Measurements from ENCODE around the gene EFL1. TPM values are rescaled to one million over a fixed set of nuclear protein-coding genes. Genes with fewer than 3 reads are reported as not detected.
A peak's percentile ranks its signal among the peaks of the same experiment; 100 is the strongest.
"Not testable (repeated sequence)": the region's sequence is repeated elsewhere in the genome, so short reads cannot be mapped to it uniquely, and the experiment has no call there.

EFL1 gene
- total RNA-seq, 2 experiments from 2014 or later, result 25.1 to 25.7 TPM

DNA sequence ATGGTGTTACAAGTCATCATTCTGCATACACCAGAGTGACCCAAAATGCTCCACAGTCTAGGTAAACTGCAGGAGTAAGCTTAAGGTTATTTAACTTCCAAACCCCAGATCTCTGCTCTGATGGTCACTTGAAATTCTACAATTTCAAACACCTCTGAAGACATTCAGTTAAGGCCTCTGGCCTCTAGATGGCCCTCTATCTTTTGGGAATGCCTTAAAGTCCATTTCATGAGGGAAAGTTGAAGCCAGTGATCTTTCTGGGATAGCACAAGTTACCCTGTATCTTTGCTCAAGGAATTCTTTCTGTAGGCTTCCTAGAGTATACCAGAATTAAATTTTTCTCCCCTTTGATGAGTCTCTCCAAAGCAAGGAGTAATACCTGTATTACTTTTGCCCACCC lies 18.7 kb upstream of the EFL1 start:
- H3K4me1 ChIP-seq (ENCODE audit: insufficient read depth, low read length, poor library complexity, severe bottlenecking); H3K4me2 ChIP-seq (ENCODE audit: low read length); H2AFZ ChIP-seq (ENCODE audit: low read length); BruUV-seq (replicated peaks); H3K27ac ChIP-seq (ENCODE audit: low read depth, low read length, poor library complexity, severe bottlenecking); intact Hi-C loops (cut with micrococcal nuclease; ENCODE audit: unreplicated experiment); H3K36me3 ChIP-seq (ENCODE audit: insufficient read depth, low read length); DNase-seq (ENCODE audit: low spot score); H3K9me3 ChIP-seq (ENCODE audit: low read length); H3K9me2 ChIP-seq (ENCODE audit: insufficient read depth, low read length); H3K4me3 ChIP-seq (ENCODE audit: low read depth, low read length, poor library complexity, severe bottlenecking); H3K79me2 ChIP-seq (ENCODE audit: insufficient read depth, low read depth, low read length); H4K20me1 ChIP-seq (ENCODE audit: insufficient read depth, low read length): not testable (repeated sequence)
- ChIA-PET POLR2A (interaction anchor here (0.6 to 1.5 kb wide), 2 partner anchors 14 to 140 kb away, joined by 3 to 4 read pairs; no protein-coding TSS in a partner anchor), CTCF (ENCODE audit: unreplicated experiment) (interaction anchor here (1.3 kb wide), 1 partner anchor 13 kb away, joined by 3 read pairs; no protein-coding TSS in a partner anchor)
- TF ChIP-seq, protein P1, sequence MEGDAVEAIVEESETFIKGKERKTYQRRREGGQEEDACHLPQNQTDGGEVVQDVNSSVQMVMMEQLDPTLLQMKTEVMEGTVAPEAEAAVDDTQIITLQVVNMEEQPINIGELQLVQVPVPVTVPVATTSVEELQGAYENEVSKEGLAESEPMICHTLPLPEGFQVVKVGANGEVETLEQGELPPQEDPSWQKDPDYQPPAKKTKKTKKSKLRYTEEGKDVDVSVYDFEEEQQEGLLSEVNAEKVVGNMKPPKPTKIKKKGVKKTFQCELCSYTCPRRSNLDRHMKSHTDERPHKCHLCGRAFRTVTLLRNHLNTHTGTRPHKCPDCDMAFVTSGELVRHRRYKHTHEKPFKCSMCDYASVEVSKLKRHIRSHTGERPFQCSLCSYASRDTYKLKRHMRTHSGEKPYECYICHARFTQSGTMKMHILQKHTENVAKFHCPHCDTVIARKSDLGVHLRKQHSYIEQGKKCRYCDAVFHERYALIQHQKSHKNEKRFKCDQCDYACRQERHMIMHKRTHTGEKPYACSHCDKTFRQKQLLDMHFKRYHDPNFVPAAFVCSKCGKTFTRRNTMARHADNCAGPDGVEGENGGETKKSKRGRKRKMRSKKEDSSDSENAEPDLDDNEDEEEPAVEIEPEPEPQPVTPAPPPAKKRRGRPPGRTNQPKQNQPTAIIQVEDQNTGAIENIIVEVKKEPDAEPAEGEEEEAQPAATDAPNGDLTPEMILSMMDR (conservative IDR thresholded peaks at IDR 0.05; ENCODE audit: low read length), result peak; percentile 58

DNA sequence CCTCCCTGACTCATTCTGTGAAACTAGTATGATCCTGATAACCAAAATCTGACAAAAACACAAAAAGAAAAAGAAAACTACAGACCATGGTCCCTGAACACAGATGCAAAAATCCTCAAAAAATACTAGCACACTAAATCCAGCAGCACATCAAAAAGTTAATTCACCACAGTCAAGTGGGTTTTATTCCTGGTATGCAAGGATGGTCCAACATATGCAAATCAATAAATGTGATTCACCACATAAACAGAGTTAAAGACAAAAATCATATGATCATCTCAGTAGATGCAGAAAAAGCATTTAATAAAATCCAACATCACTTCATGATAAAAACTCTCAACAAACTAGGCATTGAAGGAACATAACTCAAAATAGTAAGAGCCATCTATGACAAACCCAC lies 12.9 kb upstream of the EFL1 start:
- POLR2A ChIA-PET, result no interaction called here
- H2AFZ ChIP-seq (ENCODE audit: low read length), result no peak overlapping the region
- BruUV-seq (replicated peaks), result no TSS peak

DNA sequence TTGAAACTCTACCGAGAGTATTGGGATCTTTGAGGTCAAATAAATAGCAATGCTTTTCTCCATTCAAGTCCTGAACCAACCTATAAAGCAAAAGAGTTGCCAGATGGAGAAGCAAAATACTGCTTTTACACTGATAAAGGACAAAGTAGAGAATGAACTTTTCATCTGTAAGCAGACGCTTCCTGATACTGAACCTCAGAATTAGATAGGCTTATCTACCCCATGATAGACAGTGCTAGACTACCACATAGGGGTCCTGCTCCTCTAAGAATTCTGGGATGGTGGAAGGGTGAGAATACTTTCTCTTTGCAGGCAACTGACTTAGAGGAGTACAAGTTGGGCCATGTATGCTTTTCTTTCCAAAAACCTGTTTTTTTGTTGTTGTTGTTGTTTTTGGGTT lies 9.6 kb upstream of the EFL1 start:
- Histone ChIP-seq H3K4me2 (ENCODE audit: low read length) (no peak overlapping the region), H3K4me3 (ENCODE audit: low read depth, low read length, poor library complexity, severe bottlenecking) (no peak overlapping the region), H3K9me2 (ENCODE audit: insufficient read depth, low read length) (no peaks in the 10 kb centered on the region), H4K20me1 (ENCODE audit: insufficient read depth, low read length) (no peaks in the 10 kb centered on the region), H2AFZ (ENCODE audit: low read length) (no peak overlapping the region), H3K9me3 (ENCODE audit: low read length) (0 out of 2 replicates have a peak, but pooled peaks cover 6% of the 10 kb centered on the region), H3K36me3 (ENCODE audit: insufficient read depth, low read length) (no peaks in the 10 kb centered on the region), H3K27ac (ENCODE audit: low read depth, low read length, poor library complexity, severe bottlenecking) (no peak overlapping the region), H3K4me1 (ENCODE audit: insufficient read depth, low read length, poor library complexity, severe bottlenecking) (peaks cover 2% of the 10 kb centered on the region), H3K79me2 (ENCODE audit: insufficient read depth, low read depth, low read length) (no peaks in the 10 kb centered on the region)
- TF ChIP-seq, protein P1 (conservative IDR thresholded peaks at IDR 0.05; ENCODE audit: low read length), result no peak
- no peak for TF ChIP-seq EZH2phosphoT487 (IDR thresholded peaks at IDR 0.05; ENCODE audit: borderline replicate concordance, low read depth, low read length)
- no peak for DNase-seq (ENCODE audit: low spot score)
- BruUV-seq (replicated peaks), result no TSS peak
- intact Hi-C loops (cut with micrococcal nuclease; ENCODE audit: unreplicated experiment), result no loop called here
- ChIA-PET POLR2A (no interaction called here), CTCF (ENCODE audit: unreplicated experiment) (no interaction called here)

More for the DNA sequence above, 12.9 kb upstream of the EFL1 start:
- no peak overlapping the region for H3K4me2 ChIP-seq (ENCODE audit: low read length)
- no peak overlapping the region for H3K4me3 ChIP-seq (ENCODE audit: low read depth, low read length, poor library complexity, severe bottlenecking)
- no peak for DNase-seq (ENCODE audit: low spot score)
- H3K36me3 ChIP-seq (ENCODE audit: insufficient read depth, low read length), result no peaks in the 10 kb centered on the region
- CTCF ChIA-PET (ENCODE audit: unreplicated experiment), result no interaction called here
- H3K79me2 ChIP-seq (ENCODE audit: insufficient read depth, low read depth, low read length), result no peaks in the 10 kb centered on the region
- 0 out of 2 replicates have a peak, but pooled peaks cover 6% of the 10 kb centered on the region for H3K9me3 ChIP-seq (ENCODE audit: low read length)
- H3K9me2 ChIP-seq (ENCODE audit: insufficient read depth, low read length), result no peaks in the 10 kb centered on the region
- intact Hi-C loops (cut with micrococcal nuclease; ENCODE audit: unreplicated experiment), result no loop called here
- H3K4me1 ChIP-seq (ENCODE audit: insufficient read depth, low read length, poor library complexity, severe bottlenecking), result no peaks in the 10 kb centered on the region
- H3K27ac ChIP-seq (ENCODE audit: low read depth, low read length, poor library complexity, severe bottlenecking), result no peak overlapping the region
- TF ChIP-seq, protein P1 (conservative IDR thresholded peaks at IDR 0.05; ENCODE audit: low read length), result no peak
- TF ChIP-seq EZH2phosphoT487 (IDR thresholded peaks at IDR 0.05; ENCODE audit: borderline replicate concordance, low read depth, low read length), result no peak
- no peaks in the 10 kb centered on the region for H4K20me1 ChIP-seq (ENCODE audit: insufficient read depth, low read length)

DNA sequence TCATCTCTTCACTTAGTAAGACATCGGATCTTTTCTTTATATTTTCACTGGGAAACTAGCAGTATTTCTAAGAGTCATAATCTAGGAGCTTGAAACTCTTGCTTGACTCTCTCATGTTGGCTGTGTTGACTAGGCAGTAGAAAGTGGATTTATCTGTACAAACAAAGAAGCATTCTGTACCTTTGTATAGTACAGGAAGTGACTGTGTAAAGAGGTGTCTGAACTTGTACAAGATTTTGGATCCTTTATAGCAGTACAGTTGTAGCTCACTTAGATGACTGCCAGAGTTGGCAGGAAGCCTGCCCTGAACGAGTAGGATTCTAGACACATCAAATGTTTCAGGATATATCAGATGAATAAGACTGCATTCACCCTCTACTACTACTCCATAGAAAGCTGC lies 5.9 kb upstream of the EFL1 start:
- intact Hi-C loops (cut with micrococcal nuclease; ENCODE audit: unreplicated experiment); H3K4me3 ChIP-seq (ENCODE audit: low read depth, low read length, poor library complexity, severe bottlenecking); H3K9me3 ChIP-seq (ENCODE audit: low read length); H3K9me2 ChIP-seq (ENCODE audit: insufficient read depth, low read length); H4K20me1 ChIP-seq (ENCODE audit: insufficient read depth, low read length); H3K79me2 ChIP-seq (ENCODE audit: insufficient read depth, low read depth, low read length); DNase-seq (ENCODE audit: low spot score); H3K4me2 ChIP-seq (ENCODE audit: low read length); CTCF ChIA-PET (ENCODE audit: unreplicated experiment); BruUV-seq (replicated peaks); H3K27ac ChIP-seq (ENCODE audit: low read depth, low read length, poor library complexity, severe bottlenecking); H3K36me3 ChIP-seq (ENCODE audit: insufficient read depth, low read length): not testable (repeated sequence)
- peak overlapping the region; percentile 31; the same call in 1 of the 2 replicates for H2AFZ ChIP-seq (ENCODE audit: low read length)
- peaks cover 16% of the 10 kb centered on the region for H3K4me1 ChIP-seq (ENCODE audit: insufficient read depth, low read length, poor library complexity, severe bottlenecking)
- POLR2A ChIA-PET, result interaction anchor here (0.6 kb wide), 2 partner anchors 993 to 1266 kb away, joined by 3 read pairs; no protein-coding TSS in a partner anchor

Measured in OCI-LY7 (cell line).